Endodermal cell (in vitro differentiated cells): ENCODE results near the gene MINAR1. TPM values are rescaled to one million over a fixed set of nuclear protein-coding genes. Genes with fewer than 3 reads are reported as not detected.

Experiments
- DNase-seq: peaks from one replicate; pipeline ENCODE4 v3.0.0-alpha.2; 2017
- H3K27ac ChIP-seq: 2 replicates; pipeline ENCODE4 v1.5.1; 2013; ENCODE audit warnings: mild to moderate bottlenecking, low read depth, low read length, moderate library complexity
- H3K27me3 ChIP-seq: 2 replicates; pipeline ENCODE4 v1.6.1; 2013; ENCODE audit warnings: mild to moderate bottlenecking, low read length, moderate library complexity; ENCODE audit not compliant: insufficient read depth, control insufficient read depth, poor library complexity, severe bottlenecking
- H3K36me3 ChIP-seq: 2 replicates; pipeline ENCODE4 v1.7.0; 2013; ENCODE audit warnings: mild to moderate bottlenecking, low read length, moderate library complexity; ENCODE audit not compliant: control insufficient read depth, insufficient read depth
- H3K4me1 ChIP-seq: one replicate; pipeline ENCODE4 v1.7.0; 2013; ENCODE audit warnings: low read length; ENCODE audit not compliant: control insufficient read depth, insufficient read depth
- H3K4me3 ChIP-seq: 2 replicates; pipeline ENCODE4 v1.5.1; 2013; ENCODE audit warnings: mild to moderate bottlenecking, low read length, moderate library complexity
- H3K9ac ChIP-seq: 2 replicates; pipeline ENCODE4 v1.6.1; 2013; ENCODE audit warnings: mild to moderate bottlenecking, low read length, moderate library complexity; ENCODE audit not compliant: poor library complexity, severe bottlenecking; ENCODE audit errors: extremely low read depth
- H3K9me3 ChIP-seq: 2 replicates; pipeline ENCODE4 v1.6.1; 2013; ENCODE audit warnings: mild to moderate bottlenecking, low read length, moderate library complexity; ENCODE audit not compliant: control insufficient read depth
- H3K27ac Mint-ChIP-seq: 2 replicates; pipeline ENCODE4 v1.8.0; 2020; ENCODE audit warnings: mixed read lengths
- H3K27me3 Mint-ChIP-seq: 2 replicates; pipeline ENCODE4 v1.8.0; 2021; ENCODE audit warnings: mild to moderate bottlenecking, mixed read lengths; ENCODE audit not compliant: insufficient read depth
- H3K36me3 Mint-ChIP-seq: 2 replicates; pipeline ENCODE4 v1.8.0; 2020; ENCODE audit warnings: low read depth, mixed read lengths
- H3K4me1 Mint-ChIP-seq: 2 replicates; pipeline ENCODE4 v1.8.0; 2020; ENCODE audit warnings: mixed read lengths
- H3K4me3 Mint-ChIP-seq: 2 replicates; pipeline ENCODE4 v1.8.0; 2020; ENCODE audit warnings: mild to moderate bottlenecking, moderate library complexity, mixed read lengths
- H3K9me3 Mint-ChIP-seq: 2 replicates; pipeline ENCODE4 v1.8.0; 2020; ENCODE audit warnings: mild to moderate bottlenecking, mixed read lengths
- CTCF ChIP-seq: fragments of 200-600 bp; sonication (generic); conservative IDR thresholded peaks from 2 replicates; pipeline ENCODE4 v1.5.0; 2021; ENCODE audit warnings: antibody characterized with exemption, mild to moderate bottlenecking
- WGBS, 2 experiments: methylation state at CpG; one replicate each; pipeline versions ENCODE4 v1.1.5 to v1.1.7; 2013; ENCODE audit warnings: missing lambda C conversion rate in 2 of 2, mixed read lengths in 1 of 2; ENCODE audit not compliant: insufficient coverage in 1 of 2, insufficient read length in 1 of 2; 5-methylcytosine and 5-hydroxymethylcytosine counted together
- total RNA-seq, 2 donors: library from RNA; stranded (reverse); fragmentation: NEBNext Ultra II Directional in 1 of 2; extraction: Animal tissue kit (Norgen Biotek cat#: 25700) in 1 of 2; gene quantifications; 2 replicates in 1 of 2; 3 replicates in 1 of 2; pipeline ENCODE4 v1.2.1, GENCODE V29; 2021

The MINAR1 gene
- total RNA-seq, 2 donors from 2014 or later = 1.1 to 1.2 TPM

GRCh38 chr15:79433276-79433990, 1.3 kb downstream of the MINAR1 start:
- H3K36me3 Mint-ChIP-seq = no peaks in the 10 kb centered on the region
- H3K9me3 Mint-ChIP-seq = no peaks in the 10 kb centered on the region
- Histone ChIP-seq H3K4me1 (no peaks in the 10 kb centered on the region), H3K9ac (no peak overlapping the region), H3K27me3 (peaks cover 86% of the 10 kb centered on the region), H3K4me3 (peak overlapping the region; percentile 79), H3K27ac (no peak overlapping the region), H3K9me3 (no peaks in the 10 kb centered on the region), H3K36me3 (no peaks in the 10 kb centered on the region)
- peak; percentile 80 for DNase-seq
- peaks cover 15% of the 10 kb centered on the region for H3K4me1 Mint-ChIP-seq
- H3K27ac Mint-ChIP-seq = no peak overlapping the region
- TF ChIP-seq CTCF = peak; percentile 69
- H3K27me3 Mint-ChIP-seq = peaks cover 80% of the 10 kb centered on the region
- 36 to 39% methylated on average over 9 to 12 of the region's 12 CpGs for WGBS, 2 experiments
- H3K4me3 Mint-ChIP-seq = peak overlapping the region; percentile 58

- no peak for DNase-seq
- H3K9me3 ChIP-seq = no peaks in the 10 kb centered on the region
- no peak overlapping the region for H3K9ac ChIP-seq
- no peaks in the 10 kb centered on the region for H3K4me1 ChIP-seq
- H3K36me3 ChIP-seq = no peaks in the 10 kb centered on the region
- no peak overlapping the region for H3K4me3 ChIP-seq
- 78 to 94% methylated on average over 2 to 3 of the region's 3 CpGs for WGBS, 2 experiments
- Mint-ChIP-seq H3K4me1 (peaks cover 15% of the 10 kb centered on the region), H3K4me3 (no peak overlapping the region), H3K36me3 (no peaks in the 10 kb centered on the region), H3K27ac (no peak overlapping the region), H3K27me3 (peaks cover 70% of the 10 kb centered on the region), H3K9me3 (no peaks in the 10 kb centered on the region)
- H3K27me3 ChIP-seq = peaks cover 77% of the 10 kb centered on the region
- TF ChIP-seq CTCF = no peak
- no peak overlapping the region for H3K27ac ChIP-seq
These were observed 2.2 kb downstream of the MINAR1 start for GRCh38 chr15:79434361-79434760.

GRCh38 chr15:79436037-79436780, 4.1 kb downstream of the MINAR1 start:
- TF ChIP-seq CTCF = no peak
- no peak for DNase-seq
- H3K27me3 Mint-ChIP-seq = peaks cover 52% of the 10 kb centered on the region

More at GRCh38 chr15:79436037-79436780, 4.1 kb downstream of the MINAR1 start:
- Histone ChIP-seq H3K9me3 (no peaks in the 10 kb centered on the region), H3K36me3 (no peaks in the 10 kb centered on the region), H3K27ac (no peak overlapping the region), H3K4me1 (no peaks in the 10 kb centered on the region), H3K27me3 (peaks cover 58% of the 10 kb centered on the region), H3K4me3 (no peak overlapping the region), H3K9ac (no peak overlapping the region)
- H3K9me3 Mint-ChIP-seq = no peaks in the 10 kb centered on the region
- 82 to 88% methylated on average over 7 to 8 of the region's 8 CpGs for WGBS, 2 experiments
- no peak overlapping the region for H3K27ac Mint-ChIP-seq
- peaks cover 12% of the 10 kb centered on the region for H3K4me1 Mint-ChIP-seq
- no peak overlapping the region for H3K4me3 Mint-ChIP-seq
- H3K36me3 Mint-ChIP-seq = no peaks in the 10 kb centered on the region
